OCI-LY1 (cell line): ENCODE measurements around the gene FOXS1.

ENCODE experiments used
- H2AFZ ChIP-seq: fragments of 200-600 bp; sonication (generic), shearing (Covaris generic); 2 replicates; pipeline ENCODE4 v1.6.0; 2014; ENCODE audit warnings: antibody characterized with exemption, mild to moderate bottlenecking, low read length
- H3F3A ChIP-seq: fragments of 200-600 bp; sonication (generic), shearing (Covaris generic); 2 replicates; pipeline ENCODE4 v1.6.0; 2014; ENCODE audit warnings: mild to moderate bottlenecking, antibody characterized with exemption, low read length, moderate library complexity; ENCODE audit not compliant: insufficient read depth
- H3K27ac ChIP-seq: fragments of 200-600 bp; sonication (generic); 2 replicates; pipeline ENCODE4 v1.5.1; 2014; ENCODE audit warnings: low read length, mixed run types, mild to moderate bottlenecking, low read depth; ENCODE audit not compliant: poor library complexity, severe bottlenecking
- H3K27me3 ChIP-seq: fragments of 200-600 bp; sonication (generic); 2 replicates; pipeline ENCODE4 v1.6.0; 2014; ENCODE audit warnings: antibody characterized with exemption, mild to moderate bottlenecking, low read length, moderate library complexity; ENCODE audit not compliant: insufficient read depth
- H3K36me3 ChIP-seq: fragments of 200-600 bp; sonication (generic); 2 replicates; pipeline ENCODE4 v1.6.1; 2014; ENCODE audit warnings: mild to moderate bottlenecking, antibody characterized with exemption, low read length, moderate library complexity, mixed read lengths; ENCODE audit not compliant: insufficient read depth
- H3K4me1 ChIP-seq: fragments of 200-600 bp; sonication (generic); 2 replicates; pipeline ENCODE4 v1.5.1; 2014; ENCODE audit warnings: mild to moderate bottlenecking, low read length, moderate library complexity; ENCODE audit not compliant: insufficient read depth, severe bottlenecking
- H3K4me2 ChIP-seq: fragments of 200-600 bp; sonication (generic), shearing (Covaris generic); 2 replicates; pipeline ENCODE4 v1.6.1; 2014; ENCODE audit warnings: low read length
- H3K4me3 ChIP-seq: fragments of 200-600 bp; sonication (generic); 2 replicates; pipeline ENCODE4 v1.5.1; 2014; ENCODE audit warnings: low read length, low read depth, mild to moderate bottlenecking, mixed read lengths; ENCODE audit not compliant: poor library complexity, severe bottlenecking
- H3K79me2 ChIP-seq: fragments of 200-600 bp; shearing (Covaris generic); 2 replicates; pipeline ENCODE4 v1.6.1; 2016; ENCODE audit warnings: mixed run types, low read length, mixed read lengths; ENCODE audit not compliant: insufficient read depth
- H3K9ac ChIP-seq: fragments of 200-600 bp; sonication (generic), shearing (Covaris generic); 2 replicates; pipeline ENCODE4 v1.6.1; 2014; ENCODE audit warnings: mild to moderate bottlenecking, low read length, mixed read lengths
- H3K9me2 ChIP-seq: fragments of 200-600 bp; sonication (generic), shearing (Covaris generic); 2 replicates; pipeline ENCODE4 v1.6.1; 2014; ENCODE audit warnings: low read depth, mild to moderate bottlenecking, low read length, mixed read lengths
- H3K9me3 ChIP-seq: fragments of 200-600 bp; shearing (Covaris generic); 2 replicates; pipeline ENCODE4 v1.6.1; 2014; ENCODE audit warnings: low read length, mixed read lengths
- H4K20me1 ChIP-seq: fragments of 200-600 bp; sonication (generic), shearing (Covaris generic); 2 replicates; pipeline ENCODE4 v1.6.0; 2016; ENCODE audit warnings: mild to moderate bottlenecking, low read length; ENCODE audit not compliant: insufficient read depth
- EZH2 ChIP-seq: fragments of 200-600 bp; sonication (generic), shearing (Covaris generic); IDR thresholded peaks from 2 replicates; pipeline ENCODE4 v1.8.0; 2017; ENCODE audit warnings: borderline replicate concordance, mixed run types, mild to moderate bottlenecking, antibody characterized with exemption, low read length, moderate library complexity, mixed read lengths
- TF ChIP-seq, protein P1 (sequence below): fragments of 200-600 bp; sonication (generic), shearing (Covaris generic); IDR thresholded peaks from 2 replicates; pipeline ENCODE4 v1.5.1; 2017; ENCODE audit warnings: mild to moderate bottlenecking, antibody characterized with exemption, low read length, moderate library complexity, mixed read lengths

FOXS1 gene

DNA sequence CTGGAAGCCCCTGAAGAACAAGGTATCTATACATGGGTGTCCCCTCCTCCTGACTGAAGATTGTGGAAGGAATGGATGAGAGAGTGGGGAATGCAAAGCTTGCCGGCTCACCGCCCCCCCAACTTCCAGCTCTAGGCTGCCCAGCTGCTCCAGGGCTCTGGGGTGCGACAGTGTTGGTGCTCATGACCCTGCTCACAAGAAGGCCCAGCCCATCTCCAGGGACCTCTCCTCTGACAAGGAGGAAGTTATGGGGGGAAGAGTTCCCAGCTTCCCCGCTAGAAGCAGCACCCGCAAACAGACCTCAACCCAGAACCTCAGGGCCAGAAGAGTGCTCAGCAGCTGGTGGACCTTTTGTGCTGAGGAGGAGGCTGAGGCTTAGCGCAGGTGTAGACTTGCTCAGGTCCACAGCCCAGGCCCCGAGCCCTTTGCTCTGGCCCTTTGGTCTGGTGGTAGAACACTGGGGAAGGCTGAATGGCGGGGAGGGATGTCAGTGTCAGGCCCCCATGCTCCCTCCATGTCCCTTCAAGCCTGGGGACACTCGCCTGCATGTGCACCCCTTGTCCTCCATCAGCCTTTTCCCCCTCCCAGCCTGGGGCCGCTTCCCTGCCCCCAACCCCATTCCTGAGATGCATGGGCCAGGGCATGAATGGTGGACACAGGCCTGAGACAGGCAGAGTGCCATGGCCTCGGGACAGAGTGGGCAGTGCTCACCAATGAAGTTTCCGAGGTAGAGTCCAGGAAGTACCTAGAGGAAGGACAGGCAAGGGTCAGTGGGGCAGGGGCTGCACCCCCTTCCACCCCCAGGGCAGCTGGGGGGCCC lies 23.7 kb upstream of the FOXS1 start:
- H3K27me3 ChIP-seq: 0 out of 2 replicates have a peak, but pooled peaks cover 11% of the 10 kb centered on the region
- H3K9me3 ChIP-seq: no peaks in the 10 kb centered on the region
- TF ChIP-seq, protein P1, sequence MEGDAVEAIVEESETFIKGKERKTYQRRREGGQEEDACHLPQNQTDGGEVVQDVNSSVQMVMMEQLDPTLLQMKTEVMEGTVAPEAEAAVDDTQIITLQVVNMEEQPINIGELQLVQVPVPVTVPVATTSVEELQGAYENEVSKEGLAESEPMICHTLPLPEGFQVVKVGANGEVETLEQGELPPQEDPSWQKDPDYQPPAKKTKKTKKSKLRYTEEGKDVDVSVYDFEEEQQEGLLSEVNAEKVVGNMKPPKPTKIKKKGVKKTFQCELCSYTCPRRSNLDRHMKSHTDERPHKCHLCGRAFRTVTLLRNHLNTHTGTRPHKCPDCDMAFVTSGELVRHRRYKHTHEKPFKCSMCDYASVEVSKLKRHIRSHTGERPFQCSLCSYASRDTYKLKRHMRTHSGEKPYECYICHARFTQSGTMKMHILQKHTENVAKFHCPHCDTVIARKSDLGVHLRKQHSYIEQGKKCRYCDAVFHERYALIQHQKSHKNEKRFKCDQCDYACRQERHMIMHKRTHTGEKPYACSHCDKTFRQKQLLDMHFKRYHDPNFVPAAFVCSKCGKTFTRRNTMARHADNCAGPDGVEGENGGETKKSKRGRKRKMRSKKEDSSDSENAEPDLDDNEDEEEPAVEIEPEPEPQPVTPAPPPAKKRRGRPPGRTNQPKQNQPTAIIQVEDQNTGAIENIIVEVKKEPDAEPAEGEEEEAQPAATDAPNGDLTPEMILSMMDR: no peak
- no peak for TF ChIP-seq EZH2
- no peaks in the 10 kb centered on the region for H3K9me2 ChIP-seq
- no peak overlapping the region for H3K9ac ChIP-seq
- no peak overlapping the region for H2AFZ ChIP-seq
- no peak overlapping the region for H3K4me2 ChIP-seq
- H3K36me3 ChIP-seq: no peaks in the 10 kb centered on the region
- H3K4me3 ChIP-seq: no peak overlapping the region
- peaks cover 11% of the 10 kb centered on the region for H3K4me1 ChIP-seq
- H3F3A ChIP-seq: no peaks in the 10 kb centered on the region
- no peak overlapping the region for H3K27ac ChIP-seq
- H3K79me2 ChIP-seq: no peaks in the 10 kb centered on the region
- no peaks in the 10 kb centered on the region for H4K20me1 ChIP-seq

DNA sequence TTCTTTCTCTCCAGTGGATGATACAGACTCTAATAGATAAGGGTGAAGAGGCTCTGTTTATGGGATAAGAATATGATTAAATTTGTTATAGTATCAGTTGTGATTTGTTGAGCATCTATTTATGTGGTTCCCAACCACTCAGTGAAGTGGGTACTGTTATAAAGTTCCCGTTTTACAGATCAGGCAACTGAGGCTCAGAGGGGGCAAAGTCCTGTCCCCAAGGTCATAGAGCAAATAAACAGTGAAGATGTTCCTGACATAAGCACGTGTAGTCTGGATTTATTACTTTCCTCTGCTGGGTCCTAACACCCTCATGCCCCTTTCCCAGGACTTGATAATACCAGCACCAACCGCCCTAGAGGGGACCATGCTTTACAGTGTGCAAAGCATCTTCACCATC lies 20.8 kb upstream of the FOXS1 start:
- H3K9me3 ChIP-seq: no peaks in the 10 kb centered on the region
- TF ChIP-seq EZH2: no peak
- TF ChIP-seq, protein P1: no peak
- H2AFZ ChIP-seq: no peak overlapping the region

GRCh38 chr20:31864521-31865400 lies 19.4 kb upstream of the FOXS1 start:
- H3K4me3 ChIP-seq: no peak overlapping the region
- no peaks in the 10 kb centered on the region for H3K9me3 ChIP-seq
- no peak overlapping the region for H2AFZ ChIP-seq
- no peaks in the 10 kb centered on the region for H4K20me1 ChIP-seq
- peaks cover 9% of the 10 kb centered on the region; the same call in 1 of the 2 replicates for H3K27me3 ChIP-seq
- H3K4me1 ChIP-seq: peaks cover 13% of the 10 kb centered on the region
- no peak overlapping the region for H3K27ac ChIP-seq
- H3K9ac ChIP-seq: no peak overlapping the region
- H3K79me2 ChIP-seq: no peaks in the 10 kb centered on the region
- no peak for TF ChIP-seq EZH2
- TF ChIP-seq, protein P1: no peak
- H3K9me2 ChIP-seq: no peaks in the 10 kb centered on the region
- H3F3A ChIP-seq: no peaks in the 10 kb centered on the region
- H3K36me3 ChIP-seq: no peaks in the 10 kb centered on the region
- H3K4me2 ChIP-seq: no peak overlapping the region

More for the DNA sequence above, 20.8 kb upstream of the FOXS1 start:
- Histone ChIP-seq H3K9me2 (no peaks in the 10 kb centered on the region), H3F3A (no peaks in the 10 kb centered on the region), H3K9ac (no peak overlapping the region), H3K36me3 (no peaks in the 10 kb centered on the region), H3K4me3 (no peak overlapping the region), H4K20me1 (no peaks in the 10 kb centered on the region), H3K79me2 (no peaks in the 10 kb centered on the region), H3K27ac (no peak overlapping the region), H3K4me2 (no peak overlapping the region), H3K4me1 (peaks cover 14% of the 10 kb centered on the region), H3K27me3 (0 out of 2 replicates have a peak, but pooled peaks cover 11% of the 10 kb centered on the region)
